ENCODE data around the gene CEP164.
A peak's percentile ranks its signal among the peaks of the same experiment; 100 is the strongest.

CEP164 gene

GRCh38 chr11:117421476-117421875 is 93.8 kb downstream of the CEP164 start:
- no peak for DNase-seq

GRCh38 chr11:117423046-117423575 is 95.5 kb downstream of the CEP164 start:
- DNase-seq = no peak

GRCh38 chr11:117424781-117425180 is 97.1 kb downstream of the CEP164 start:
- DNase-seq = no peak

GRCh38 chr11:117425679-117426296 is 98.1 kb downstream of the CEP164 start:
- no peak for DNase-seq

GRCh38 chr11:117426297-117426685 is 98.6 kb downstream of the CEP164 start:
- DNase-seq = peak in 12 of 14 donors; percentile 14 to 69 (median 44)

GRCh38 chr11:117426941-117427340 is 99.3 kb downstream of the CEP164 start:
- no peak for DNase-seq

GRCh38 chr11:117427356-117427874 is 99.8 kb downstream of the CEP164 start:
- DNase-seq = no peak

GRCh38 chr11:117428186-117428855 is 100.7 kb downstream of the CEP164 start:
- no peak for DNase-seq

- no peak for DNase-seq
These were observed 101.2 kb downstream of the CEP164 start for GRCh38 chr11:117428856-117429229.

GRCh38 chr11:117430293-117430955 is 102.8 kb downstream of the CEP164 start:
- peak in 2 of 14 donors; percentile 11 to 16 for DNase-seq

GRCh38 chr11:117431436-117431835 is 103.8 kb downstream of the CEP164 start:
- DNase-seq = no peak

GRCh38 chr11:117433717-117434116 is 106.1 kb downstream of the CEP164 start:
- DNase-seq = no peak

- DNase-seq = no peak
These were observed 106.8 kb downstream of the CEP164 start for GRCh38 chr11:117434481-117434880.

GRCh38 chr11:117435326-117435725 is 107.7 kb downstream of the CEP164 start:
- DNase-seq = no peak

- DNase-seq = no peak
These were observed 109.6 kb downstream of the CEP164 start for GRCh38 chr11:117437041-117437790.

GRCh38 chr11:117437791-117438130 is 110.1 kb downstream of the CEP164 start:
- DNase-seq = no peak

- no peak for DNase-seq
These were observed 110.8 kb downstream of the CEP164 start for GRCh38 chr11:117438371-117439000.

GRCh38 chr11:117439256-117439655 is 111.6 kb downstream of the CEP164 start:
- no peak for DNase-seq

GRCh38 chr11:117440258-117440657 is 112.6 kb downstream of the CEP164 start:
- no peak for DNase-seq

- DNase-seq = no peak
These were observed 113.7 kb downstream of the CEP164 start for GRCh38 chr11:117441146-117441975.

Data from C1 segment of cervical spinal cord (tissue), 14 donors.